Neural progenitor cell (in vitro differentiated cells): Measurements from ENCODE around the gene PRR22. TPM values are rescaled to one million over a fixed set of nuclear protein-coding genes. Genes with fewer than 3 reads are reported as not detected.
"Not testable (repeated sequence)": the region's sequence is repeated elsewhere in the genome, so short reads cannot be mapped to it uniquely, and the experiment has no call there.

Experiments
- DNase-seq: peaks from one replicate; pipeline ENCODE4 v3.0.0-alpha.2; 2016; ENCODE audit warnings: low spot score
- H2AFZ ChIP-seq: fragments of 200-600 bp; sonication (generic); replicated peaks from 2 replicates; pipeline ENCODE4 v1.6.1; 2016; ENCODE audit warnings: antibody characterized with exemption
- H3F3A ChIP-seq: fragments of 200-600 bp; sonication (generic); 2 replicates; pipeline ENCODE4 v1.6.1; 2016; ENCODE audit warnings: antibody characterized with exemption, low read depth
- H3K27ac ChIP-seq: fragments of 200-600 bp; sonication (generic); 2 replicates; pipeline ENCODE4 v1.5.1; 2016; ENCODE audit warnings: mild to moderate bottlenecking
- H3K27me3 ChIP-seq: fragments of 200-600 bp; sonication (generic); 2 replicates; pipeline ENCODE4 v1.6.1; 2016; ENCODE audit warnings: mild to moderate bottlenecking, moderate library complexity
- H3K36me3 ChIP-seq: fragments of 200-600 bp; sonication (generic); 2 replicates; pipeline ENCODE4 v1.5.1; 2016
- H3K4me1 ChIP-seq: fragments of 200-600 bp; sonication (generic); 2 replicates; pipeline ENCODE4 v1.6.1; 2016; ENCODE audit warnings: mixed run types
- H3K4me2 ChIP-seq: fragments of 200-600 bp; sonication (generic); 2 replicates; pipeline ENCODE4 v1.6.1; 2016
- H3K4me3 ChIP-seq: fragments of 200-600 bp; sonication (generic); 2 replicates; pipeline ENCODE4 v1.5.1; 2016
- H3K79me2 ChIP-seq: fragments of 200-600 bp; sonication (generic); 2 replicates; pipeline ENCODE4 v1.6.1; 2016; ENCODE audit warnings: low read depth
- H3K9ac ChIP-seq: fragments of 200-600 bp; sonication (generic); 2 replicates; pipeline ENCODE4 v1.6.1; 2016
- H3K9me3 ChIP-seq: fragments of 200-600 bp; sonication (generic); 2 replicates; pipeline ENCODE4 v1.5.1; 2016; ENCODE audit warnings: low read depth
- H4K20me1 ChIP-seq: fragments of 200-600 bp; sonication (generic); 2 replicates; pipeline ENCODE4 v1.6.1; 2016; ENCODE audit warnings: low read depth
- H3K27ac Mint-ChIP-seq: 3 replicates; pipeline ENCODE4 v1.8.0; 2021; ENCODE audit warnings: mixed read lengths
- H3K27me3 Mint-ChIP-seq: 2 replicates; pipeline ENCODE4 v1.8.0; 2022; ENCODE audit warnings: low read depth, mild to moderate bottlenecking, inconsistent platforms, moderate library complexity, mixed read lengths; ENCODE audit not compliant: insufficient read depth
- H3K36me3 Mint-ChIP-seq: 3 replicates; pipeline ENCODE4 v1.8.0; 2021; ENCODE audit warnings: mixed read lengths
- H3K4me1 Mint-ChIP-seq: 3 replicates; pipeline ENCODE4 v1.8.0; 2021; ENCODE audit warnings: mixed read lengths
- H3K4me3 Mint-ChIP-seq: 3 replicates; pipeline ENCODE4 v1.8.0; 2021; ENCODE audit warnings: mild to moderate bottlenecking, moderate library complexity, mixed read lengths
- H3K9me3 Mint-ChIP-seq: 3 replicates; pipeline ENCODE4 v1.8.0; 2020; ENCODE audit warnings: mixed read lengths
- EZH2 ChIP-seq: fragments of 200-600 bp; sonication (generic); IDR thresholded peaks from 2 replicates; pipeline ENCODE4 v1.6.1; 2017; ENCODE audit warnings: antibody characterized with exemption, mild to moderate bottlenecking, moderate library complexity
- EZH2phosphoT487 ChIP-seq: fragments of 200-600 bp; sonication (generic); IDR thresholded peaks from 2 replicates; pipeline ENCODE4 v1.6.1; 2017; ENCODE audit warnings: antibody characterized with exemption
- total RNA-seq: library from RNA; depleted of rRNA; stranded (reverse); fragments of >200 nt; gene quantifications from 2 replicates; pipeline ENCODE4 v1.2.3, GENCODE V29; 2015; ENCODE audit warnings: low replicate concordance
- TF ChIP-seq, protein P1 (sequence below): fragments of 200-600 bp; sonication (generic); IDR thresholded peaks from 2 replicates; pipeline ENCODE4 v1.5.1; 2017; ENCODE audit warnings: antibody characterized with exemption, mild to moderate bottlenecking

The PRR22 gene
- total RNA-seq, 1 donor from 2014 or later, result not detected

DNA sequence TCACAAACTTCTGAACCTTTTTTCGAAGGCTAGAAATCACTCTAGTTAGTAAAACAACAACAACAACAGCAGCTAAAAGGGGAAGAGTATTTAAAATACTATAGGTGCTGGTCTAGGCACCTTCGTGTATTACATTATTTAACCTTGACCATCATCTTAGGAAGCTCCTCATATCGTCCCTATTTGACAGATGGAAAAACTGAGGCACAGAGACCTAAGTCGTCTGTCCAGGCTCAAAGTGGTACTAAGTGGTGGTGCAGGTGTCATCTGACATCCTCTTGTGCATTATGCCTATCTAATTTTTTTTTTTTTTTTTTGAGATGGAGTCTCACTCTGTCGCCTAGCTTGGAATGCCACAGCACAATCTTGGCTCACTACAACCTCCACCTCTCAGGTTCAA, 35.0 kb downstream of the PRR22 start:
- no peaks in the 10 kb centered on the region for H3K4me1 ChIP-seq
- no peaks in the 10 kb centered on the region for H3K27me3 ChIP-seq
- Mint-ChIP-seq H3K27ac (no peak overlapping the region), H3K4me3 (no peak overlapping the region), H3K36me3 (no peaks in the 10 kb centered on the region), H3K27me3 (no peaks in the 10 kb centered on the region), H3K4me1 (peaks cover 2% of the 10 kb centered on the region), H3K9me3 (no peaks in the 10 kb centered on the region)
- TF ChIP-seq, protein P1, sequence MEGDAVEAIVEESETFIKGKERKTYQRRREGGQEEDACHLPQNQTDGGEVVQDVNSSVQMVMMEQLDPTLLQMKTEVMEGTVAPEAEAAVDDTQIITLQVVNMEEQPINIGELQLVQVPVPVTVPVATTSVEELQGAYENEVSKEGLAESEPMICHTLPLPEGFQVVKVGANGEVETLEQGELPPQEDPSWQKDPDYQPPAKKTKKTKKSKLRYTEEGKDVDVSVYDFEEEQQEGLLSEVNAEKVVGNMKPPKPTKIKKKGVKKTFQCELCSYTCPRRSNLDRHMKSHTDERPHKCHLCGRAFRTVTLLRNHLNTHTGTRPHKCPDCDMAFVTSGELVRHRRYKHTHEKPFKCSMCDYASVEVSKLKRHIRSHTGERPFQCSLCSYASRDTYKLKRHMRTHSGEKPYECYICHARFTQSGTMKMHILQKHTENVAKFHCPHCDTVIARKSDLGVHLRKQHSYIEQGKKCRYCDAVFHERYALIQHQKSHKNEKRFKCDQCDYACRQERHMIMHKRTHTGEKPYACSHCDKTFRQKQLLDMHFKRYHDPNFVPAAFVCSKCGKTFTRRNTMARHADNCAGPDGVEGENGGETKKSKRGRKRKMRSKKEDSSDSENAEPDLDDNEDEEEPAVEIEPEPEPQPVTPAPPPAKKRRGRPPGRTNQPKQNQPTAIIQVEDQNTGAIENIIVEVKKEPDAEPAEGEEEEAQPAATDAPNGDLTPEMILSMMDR, result no peak
- TF ChIP-seq EZH2 (no peak), EZH2phosphoT487 (no peak)
- no peak overlapping the region for H3K27ac ChIP-seq
- no peak overlapping the region for H3K4me3 ChIP-seq
- no peaks in the 10 kb centered on the region for H3K36me3 ChIP-seq
- no peak overlapping the region for H3K4me2 ChIP-seq
- no peaks in the 10 kb centered on the region for H3F3A ChIP-seq
- H3K79me2 ChIP-seq, result no peaks in the 10 kb centered on the region
- no peaks in the 10 kb centered on the region for H4K20me1 ChIP-seq
- H3K9ac ChIP-seq, result no peak overlapping the region
- H2AFZ ChIP-seq, result no peak overlapping the region
- H3K9me3 ChIP-seq, result no peaks in the 10 kb centered on the region
- no peak for DNase-seq

DNA sequence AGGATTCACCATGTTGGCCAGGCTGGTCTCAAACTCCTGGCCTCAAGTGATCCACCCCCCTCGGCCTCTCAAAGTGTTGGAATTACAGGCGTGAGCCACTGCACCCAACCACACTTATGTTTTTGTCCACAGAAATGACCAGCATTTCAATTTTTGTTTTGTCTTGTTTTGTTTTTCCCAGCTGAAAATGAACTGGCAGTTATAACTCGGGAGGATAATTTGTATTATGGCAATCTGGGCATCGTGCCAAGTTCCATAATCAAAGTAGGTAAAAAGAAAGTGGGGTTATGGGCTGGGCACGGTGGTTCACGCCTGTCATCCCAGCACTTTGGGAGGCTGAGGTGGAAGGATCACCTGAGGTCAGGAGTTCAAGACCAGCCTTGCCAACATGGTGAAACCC, 35.6 kb downstream of the PRR22 start:
- not testable (repeated sequence) for DNase-seq, H3K79me2 ChIP-seq, H3K4me3 ChIP-seq, H3K27me3 Mint-ChIP-seq, H3K4me2 ChIP-seq, H3K36me3 ChIP-seq, H4K20me1 ChIP-seq, H2AFZ ChIP-seq, H3K9me3 Mint-ChIP-seq, H3K4me1 Mint-ChIP-seq, H3K9ac ChIP-seq, H3K36me3 Mint-ChIP-seq, H3F3A ChIP-seq, H3K4me1 ChIP-seq, H3K4me3 Mint-ChIP-seq, H3K27ac ChIP-seq, H3K9me3 ChIP-seq, H3K27me3 ChIP-seq, H3K27ac Mint-ChIP-seq

DNA sequence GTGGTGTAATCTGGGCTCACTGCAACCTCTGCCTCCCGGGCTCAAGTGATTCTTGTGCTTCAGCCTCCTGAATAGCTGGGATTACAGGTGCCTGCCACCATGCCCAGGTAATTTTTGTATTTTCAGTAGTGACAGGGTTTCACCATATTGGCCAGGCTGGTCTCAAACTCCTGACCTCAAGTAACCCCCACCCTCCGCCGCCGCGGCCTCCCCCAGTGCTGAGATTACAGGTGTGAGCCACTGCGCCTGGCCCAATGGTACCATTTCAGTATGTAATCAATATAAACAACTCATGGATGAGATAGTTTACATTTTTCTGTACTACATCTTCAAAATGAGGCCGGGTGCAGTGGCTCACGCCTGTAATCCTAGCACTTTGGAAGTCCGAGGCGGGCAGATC, 39.5 kb downstream of the PRR22 start:
- H3K4me3 Mint-ChIP-seq, H3F3A ChIP-seq, H3K9me3 Mint-ChIP-seq, H3K36me3 Mint-ChIP-seq, H3K36me3 ChIP-seq, H3K79me2 ChIP-seq, H3K9me3 ChIP-seq, H3K27ac ChIP-seq, H3K4me3 ChIP-seq, H3K4me2 ChIP-seq, H3K4me1 ChIP-seq, H3K27ac Mint-ChIP-seq, H2AFZ ChIP-seq, H3K4me1 Mint-ChIP-seq, DNase-seq, H3K9ac ChIP-seq, H3K27me3 ChIP-seq, H4K20me1 ChIP-seq, H3K27me3 Mint-ChIP-seq: not testable (repeated sequence)

DNA sequence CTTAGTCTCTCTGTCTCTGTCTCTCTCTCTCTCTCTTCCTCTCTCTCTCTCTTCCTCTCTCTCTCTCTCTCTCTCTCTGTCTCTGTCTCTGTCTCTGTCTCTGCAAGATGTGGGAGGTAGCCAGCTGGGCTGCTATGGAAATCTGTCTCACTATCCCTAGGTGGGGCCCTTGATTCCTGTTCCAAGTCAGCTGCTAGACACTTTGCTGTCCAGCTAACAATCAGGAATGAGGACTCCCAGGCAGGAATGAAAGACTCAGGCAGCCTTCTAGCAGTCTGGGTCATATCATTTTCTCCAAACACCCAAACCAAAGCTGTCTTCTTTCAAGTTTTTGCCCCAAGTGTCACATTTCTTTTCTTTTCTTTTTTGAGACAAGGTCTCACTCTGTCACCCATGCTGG, 40.9 kb downstream of the PRR22 start:
- Histone ChIP-seq H3K27me3 (no peaks in the 10 kb centered on the region), H3K4me1 (no peaks in the 10 kb centered on the region), H3K79me2 (no peaks in the 10 kb centered on the region), H3K4me3 (no peak overlapping the region), H3K4me2 (no peak overlapping the region), H3K27ac (no peak overlapping the region), H3F3A (no peaks in the 10 kb centered on the region), H3K36me3 (no peaks in the 10 kb centered on the region), H2AFZ (no peak overlapping the region), H3K9me3 (no peaks in the 10 kb centered on the region), H3K9ac (no peak overlapping the region), H4K20me1 (no peaks in the 10 kb centered on the region)
- no peak for DNase-seq
- Mint-ChIP-seq H3K4me1 (peaks cover 2% of the 10 kb centered on the region), H3K36me3 (no peaks in the 10 kb centered on the region), H3K27ac (no peak overlapping the region), H3K9me3 (peaks cover 4% of the 10 kb centered on the region), H3K4me3 (no peak overlapping the region), H3K27me3 (peaks cover 6% of the 10 kb centered on the region)
- TF ChIP-seq EZH2 (no peak), EZH2phosphoT487 (no peak)
- TF ChIP-seq, protein P1, result no peak
